H1 (cell line): ENCODE data around the gene C1GALT1C1. TPM values are rescaled to one million over a fixed set of nuclear protein-coding genes. Genes with fewer than 3 reads are reported as not detected.

ENCODE experiments used
- CTCF ChIA-PET: fragments of 300-600 bp; sonication (Branson Sonifier 250); formaldehyde crosslinking; loops from one replicate; lab custom pipeline; 2021; ENCODE audit not compliant: partially characterized antibody; lab: Charles Lee
- POLR2A ChIA-PET: fragments of 300-600 bp; sonication (Branson Sonifier 250); formaldehyde crosslinking; loops from one replicate; lab custom pipeline; 2021; ENCODE audit warnings: inconsistent platforms; ENCODE audit not compliant: partially characterized antibody; lab: Charles Lee
- DNase-seq, 2 experiments: peaks; one replicate each; pipeline versions ENCODE4 v3.0.0 to v3.0.0-alpha.2; 2010 to 2022; ENCODE audit warnings: low spot score in 2 of 2, low read depth in 1 of 2, mixed read lengths in 1 of 2
- FAIRE-seq: peaks from 2 replicates; lab custom pipeline; 2011; peaks lifted over from hg19 to GRCh38; lab: Jason Lieb, UNC
- H2AFZ ChIP-seq: 2 replicates; pipeline ENCODE4 v1.8.1; 2012; ENCODE audit warnings: low read length, inconsistent platforms
- H2AK5ac ChIP-seq: 2 replicates; pipeline ENCODE4 v1.6.1; 2013; ENCODE audit warnings: low read depth, low read length
- H2BK120ac ChIP-seq: replicated peaks from 2 replicates; pipeline ENCODE3; 2013; ENCODE audit warnings: low read depth, low read length, inconsistent platforms
- H2BK12ac ChIP-seq: 2 replicates; pipeline ENCODE4 v1.6.1; 2013; ENCODE audit warnings: low read depth, low read length
- H2BK15ac ChIP-seq: 2 replicates; pipeline ENCODE4 v1.6.1; 2013; ENCODE audit warnings: low read length
- H2BK20ac ChIP-seq: 2 replicates; pipeline ENCODE4 v1.6.1; 2013; ENCODE audit warnings: low read length
- H2BK5ac ChIP-seq: 2 replicates; pipeline ENCODE4 v1.6.1; 2013; ENCODE audit warnings: low read depth, low read length
- H3K14ac ChIP-seq: 2 replicates; pipeline ENCODE4 v1.6.1; 2013; ENCODE audit warnings: inconsistent platforms; ENCODE audit not compliant: insufficient read length
- H3K18ac ChIP-seq: 2 replicates; pipeline ENCODE4 v1.6.1; 2013; ENCODE audit warnings: low read length; ENCODE audit errors: extremely low read depth
- H3K23ac ChIP-seq: 2 replicates; pipeline ENCODE4 v1.6.1; 2013; ENCODE audit warnings: inconsistent platforms; ENCODE audit not compliant: insufficient read length
- H3K23me2 ChIP-seq: 2 replicates; pipeline ENCODE4 v1.6.1; 2013; ENCODE audit warnings: low read depth, low read length
- H3K27ac ChIP-seq: 2 replicates; pipeline ENCODE4 v1.6.1; 2011; ENCODE audit warnings: low read depth, low read length, inconsistent platforms
- H3K27me3 ChIP-seq, 4 experiments: replicated peaks in 1 of 4; 1 replicate in 1 of 4; 2 replicates in 3 of 4; pipeline versions ENCODE4 v1.6.1 to v1.8.1; 2011 to 2013; ENCODE audit warnings: low read length in 3 of 4, mild to moderate bottlenecking in 3 of 4, inconsistent platforms in 2 of 4, mixed read lengths in 2 of 4, moderate library complexity in 1 of 4; ENCODE audit not compliant: control insufficient read depth in 3 of 4, insufficient read depth in 3 of 4; ENCODE audit errors: extremely low read depth in 1 of 4
- H3K36me3 ChIP-seq, 4 experiments: 2 replicates each; pipeline versions ENCODE4 v1.6.1 to v1.8.1; 2011 to 2013; ENCODE audit warnings: mild to moderate bottlenecking in 4 of 4, low read length in 3 of 4, moderate library complexity in 2 of 4, control low read depth in 1 of 4, inconsistent platforms in 1 of 4; ENCODE audit not compliant: insufficient read depth in 4 of 4, control insufficient read depth in 2 of 4
- H3K4ac ChIP-seq: replicated peaks from 2 replicates; pipeline ENCODE3; 2013; ENCODE audit warnings: low read length, low read depth, mixed read lengths, inconsistent platforms; ENCODE audit not compliant: insufficient read length
- H3K4me1 ChIP-seq, 4 experiments: replicated peaks in 1 of 4; 1 replicate in 1 of 4; 2 replicates in 3 of 4; pipeline versions ENCODE4 v1.6.1 to v1.8.1; 2011 to 2013; ENCODE audit warnings: low read length in 3 of 4, inconsistent platforms in 2 of 4, mixed read lengths in 1 of 4; ENCODE audit not compliant: insufficient read depth in 4 of 4, control insufficient read depth in 3 of 4
- H3K4me2 ChIP-seq, 2 experiments: 2 replicates each; pipeline versions ENCODE4 v1.6.1 to v1.8.1; 2011 to 2013; ENCODE audit warnings: low read depth in 2 of 2, low read length in 2 of 2, control low read depth in 1 of 2, inconsistent platforms in 1 of 2, mild to moderate bottlenecking in 1 of 2; ENCODE audit not compliant: insufficient read depth in 1 of 2
- H3K4me3 ChIP-seq, 4 experiments: fragments of 200-600, 300-600 bp in 1 of 4; sonication (generic), shearing (Covaris generic), sonication (Bioruptor Twin) in 1 of 4; 2 replicates each; pipeline versions ENCODE4 v1.5.1 to v1.8.1; 2011 to 2016; ENCODE audit warnings: low read length in 4 of 4, low read depth in 3 of 4, control low read depth in 2 of 4, inconsistent platforms in 2 of 4, mild to moderate bottlenecking in 2 of 4, mixed read lengths in 1 of 4, moderate library complexity in 1 of 4; ENCODE audit not compliant: insufficient read depth in 2 of 4; ENCODE audit errors: extremely low read depth in 1 of 4
- H3K56ac ChIP-seq: replicated peaks from 2 replicates; pipeline ENCODE3; 2013; ENCODE audit warnings: low read depth, mild to moderate bottlenecking, mixed read lengths, low read length, inconsistent platforms; ENCODE audit not compliant: insufficient read length
- H3K79me1 ChIP-seq: 2 replicates; pipeline ENCODE4 v1.6.1; 2013; ENCODE audit warnings: low read depth, low read length, control low read depth
- H3K79me2 ChIP-seq, 2 experiments: 2 replicates each; pipeline versions ENCODE4 v1.6.1 to v1.8.1; 2012 to 2013; ENCODE audit warnings: low read length in 2 of 2, mild to moderate bottlenecking in 2 of 2, inconsistent platforms in 1 of 2; ENCODE audit not compliant: insufficient read depth in 2 of 2, control insufficient read depth in 1 of 2
- H3K9ac ChIP-seq, 4 experiments: replicated peaks in 1 of 4; 1 replicate in 1 of 4; 2 replicates in 3 of 4; pipeline versions ENCODE4 v1.6.1 to v1.8.1; 2011 to 2013; ENCODE audit warnings: low read depth in 3 of 4, low read length in 3 of 4, control low read depth in 2 of 4, mild to moderate bottlenecking in 2 of 4, moderate library complexity in 2 of 4, inconsistent platforms in 1 of 4; ENCODE audit errors: extremely low read depth in 1 of 4
- H3K9me3 ChIP-seq, 2 experiments: 2 replicates each; pipeline versions ENCODE4 v1.6.1 to v1.8.1; 2012 to 2013; ENCODE audit warnings: mild to moderate bottlenecking in 2 of 2, moderate library complexity in 2 of 2, control low read depth in 1 of 2, inconsistent platforms in 1 of 2, low read depth in 1 of 2, low read length in 1 of 2, mixed read lengths in 1 of 2; ENCODE audit not compliant: insufficient read depth in 2 of 2
- H4K20me1 ChIP-seq, 2 experiments: replicated peaks in 1 of 2; 2 replicates each; pipeline versions ENCODE3 to v1.8.1; 2011 to 2013; ENCODE audit warnings: inconsistent platforms in 2 of 2, low read length in 2 of 2, mild to moderate bottlenecking in 1 of 2; ENCODE audit not compliant: insufficient read depth in 2 of 2, control insufficient read depth in 1 of 2
- H4K5ac ChIP-seq: 2 replicates; pipeline ENCODE4 v1.6.1; 2013; ENCODE audit warnings: low read length, low read depth, mixed read lengths, inconsistent platforms; ENCODE audit not compliant: insufficient read length
- H4K8ac ChIP-seq: 2 replicates; pipeline ENCODE4 v1.8.0; 2013; ENCODE audit warnings: mild to moderate bottlenecking, moderate library complexity, low read length, inconsistent platforms; ENCODE audit not compliant: insufficient read depth; ENCODE audit errors: extremely low read depth
- H4K91ac ChIP-seq: replicated peaks from 2 replicates; pipeline ENCODE3; 2013; ENCODE audit warnings: low read length, mixed read lengths, inconsistent platforms; ENCODE audit not compliant: insufficient read length
- BRCA1 ChIP-seq: IDR thresholded peaks from 2 replicates; pipeline ENCODE4 v1.6.1; 2012; ENCODE audit warnings: low read depth, low read length, improper control_type of control experiment
- CTBP2 ChIP-seq: IDR thresholded peaks from 2 replicates; pipeline ENCODE4 v1.7.0; 2011; ENCODE audit warnings: borderline replicate concordance, mild to moderate bottlenecking, moderate library complexity, mixed read lengths, low read length; ENCODE audit not compliant: insufficient read depth, insufficient read length
- EGR1 ChIP-seq: IDR thresholded peaks from 2 replicates; pipeline ENCODE4 v1.6.1; 2011; ENCODE audit warnings: low read depth, low read length, borderline replicate concordance
- EP300 ChIP-seq, 2 experiments: IDR thresholded peaks; 1 replicate in 1 of 2; 2 replicates in 1 of 2; pipeline ENCODE4 v1.6.1; 2011 to 2012; ENCODE audit warnings: low read depth in 2 of 2, low read length in 2 of 2, mild to moderate bottlenecking in 2 of 2, borderline replicate concordance in 1 of 2, inconsistent platforms in 1 of 2, moderate library complexity in 1 of 2
- EZH2 ChIP-seq: fragments of 200-600 bp; sonication (generic); IDR thresholded peaks from 2 replicates; pipeline ENCODE4 v1.7.1; 2012; ENCODE audit warnings: low read depth, mild to moderate bottlenecking, moderate library complexity, low read length, inconsistent platforms; ENCODE audit not compliant: severe bottlenecking
- FOSL1 ChIP-seq: IDR thresholded peaks from 2 replicates; pipeline ENCODE4 v1.6.1; 2011; ENCODE audit warnings: mild to moderate bottlenecking, low read depth, low read length, moderate library complexity; ENCODE audit not compliant: insufficient read depth
- SAP30 ChIP-seq: fragments of 300-600 bp; sonication (generic); IDR thresholded peaks from 2 replicates; pipeline ENCODE4 v1.7.1; 2012; ENCODE audit warnings: low read length, moderate library complexity, mild to moderate bottlenecking, inconsistent platforms; ENCODE audit not compliant: insufficient read depth, insufficient replicate concordance
- YY1 ChIP-seq: IDR thresholded peaks from 2 replicates; pipeline ENCODE4 v1.6.1; 2011; ENCODE audit warnings: low read depth, mild to moderate bottlenecking, low read length
- WGBS, 2 experiments: shearing (Covaris generic) in 1 of 2; methylation state at CpG; one replicate each; pipeline versions ENCODE4 v1.1.6 to v1.1.7; 2013 to 2015; ENCODE audit warnings: low lambda C conversion rate in 2 of 2, mixed read lengths in 2 of 2, inconsistent platforms in 1 of 2, low coverage in 1 of 2, missing lambda C conversion rate in 1 of 2; ENCODE audit not compliant: insufficient replicate concordance in 2 of 2, insufficient coverage in 1 of 2, insufficient read length in 1 of 2; ENCODE audit errors: extremely low coverage in 1 of 2, missing lambda C conversion rate in 1 of 2; 5-methylcytosine and 5-hydroxymethylcytosine counted together
- polyA plus RNA-seq, 7 experiments: library from polyadenylated mRNA; depleted of rRNA in 3 of 7; stranded (reverse) in 5 of 7; unstranded in 2 of 7; fragments of >200 nt in 5 of 7; fragments of 200-250 nt in 2 of 7; gene quantifications; 1 replicate in 5 of 7; 2 replicates in 1 of 7; 4 replicates in 1 of 7; pipeline versions ENCODE4 v1.2.1 to v1.2.3, GENCODE V29; 2011 to 2013; ENCODE audit warnings: missing spikeins in 2 of 7, mixed read lengths in 2 of 7
- total RNA-seq: library from RNA; stranded (reverse); fragmentation: NEBNext Ultra II Directional; extraction: Animal tissue kit (Norgen Biotek cat#: 25700); gene quantifications from 2 replicates; pipeline ENCODE4 v1.2.1, GENCODE V29; 2021
- TF ChIP-seq, protein P1 (sequence below): IDR thresholded peaks from 2 replicates; pipeline ENCODE4 v1.6.1; 2012; ENCODE audit warnings: inconsistent platforms

Gene C1GALT1C1
- total and polyA plus RNA-seq, 2 of the 8 experiments (the other 6 are each of a cell fraction or from before 2014, with no cell fraction given): 12.5 to 13.9 TPM

GRCh38 chrX:120638619-120639018, 8.8 kb upstream of the C1GALT1C1 start:
- Histone ChIP-seq H3K4ac (no peak overlapping the region), H2BK12ac (no peak overlapping the region), H3K79me2 (no peaks in the 10 kb centered on the region), H3K23ac (no peak overlapping the region), H3K4me2 (no peak overlapping the region), H3K4me3 (no peak overlapping the region), H2AFZ (no peak overlapping the region), H3K23me2 (no peaks in the 10 kb centered on the region), H4K20me1 (no peaks in the 10 kb centered on the region), H3K9me3 (no peaks in the 10 kb centered on the region), H3K27me3 (no peaks in the 10 kb centered on the region), H2BK120ac (no peak overlapping the region), H2AK5ac (no peak overlapping the region), H3K79me1 (no peaks in the 10 kb centered on the region), H2BK15ac (no peak overlapping the region), H3K14ac (no peak overlapping the region), H3K9ac (no peak overlapping the region), H3K18ac (no peak overlapping the region), H2BK20ac (no peak overlapping the region), H3K56ac (no peak overlapping the region), H3K4me1 (no peaks in the 10 kb centered on the region), H4K5ac (no peak overlapping the region), H3K36me3 (no peaks in the 10 kb centered on the region), H4K91ac (no peak overlapping the region), H4K8ac (no peak overlapping the region), H3K27ac (no peak overlapping the region), H2BK5ac (no peak overlapping the region)
- ChIA-PET CTCF (no interaction called here), POLR2A (no interaction called here)
- WGBS, 2 experiments: 90% methylated on average over 4 of the region's 4 CpGs; no CpG with 5 or more reads in 1 of the 2 experiments
- DNase-seq: no peak
- no peak for TF ChIP-seq EGR1
- TF ChIP-seq BRCA1: no peak
- no peak for TF ChIP-seq FOSL1
- no peak for TF ChIP-seq YY1
- no peak for TF ChIP-seq CTBP2
- TF ChIP-seq EZH2: no peak
- no peak for TF ChIP-seq EP300 (IDR thresholded peaks at IDR 0.05; ENCODE audit: borderline replicate concordance in 1 of 2, low read depth in 2 of 2, low read length in 2 of 2)
- TF ChIP-seq, protein P1, sequence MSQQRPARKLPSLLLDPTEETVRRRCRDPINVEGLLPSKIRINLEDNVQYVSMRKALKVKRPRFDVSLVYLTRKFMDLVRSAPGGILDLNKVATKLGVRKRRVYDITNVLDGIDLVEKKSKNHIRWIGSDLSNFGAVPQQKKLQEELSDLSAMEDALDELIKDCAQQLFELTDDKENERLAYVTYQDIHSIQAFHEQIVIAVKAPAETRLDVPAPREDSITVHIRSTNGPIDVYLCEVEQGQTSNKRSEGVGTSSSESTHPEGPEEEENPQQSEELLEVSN: no peak
- no peak for TF ChIP-seq SAP30
- FAIRE-seq: no peak
